NCI-H2107 treated with DMSO at 0.1 percent for 48 hours (cell line): Measurements from ENCODE around the gene NFATC3.
"Not testable (repeated sequence)": the region's sequence is repeated elsewhere in the genome, so short reads cannot be mapped to it uniquely, and the experiment has no call there.

Experiments
- DNase-seq: peaks from one replicate; lab custom pipeline; 2025; ENCODE audit not compliant: unreplicated experiment; lab: John Stamatoyannopoulos, UW

Gene NFATC3

DNA sequence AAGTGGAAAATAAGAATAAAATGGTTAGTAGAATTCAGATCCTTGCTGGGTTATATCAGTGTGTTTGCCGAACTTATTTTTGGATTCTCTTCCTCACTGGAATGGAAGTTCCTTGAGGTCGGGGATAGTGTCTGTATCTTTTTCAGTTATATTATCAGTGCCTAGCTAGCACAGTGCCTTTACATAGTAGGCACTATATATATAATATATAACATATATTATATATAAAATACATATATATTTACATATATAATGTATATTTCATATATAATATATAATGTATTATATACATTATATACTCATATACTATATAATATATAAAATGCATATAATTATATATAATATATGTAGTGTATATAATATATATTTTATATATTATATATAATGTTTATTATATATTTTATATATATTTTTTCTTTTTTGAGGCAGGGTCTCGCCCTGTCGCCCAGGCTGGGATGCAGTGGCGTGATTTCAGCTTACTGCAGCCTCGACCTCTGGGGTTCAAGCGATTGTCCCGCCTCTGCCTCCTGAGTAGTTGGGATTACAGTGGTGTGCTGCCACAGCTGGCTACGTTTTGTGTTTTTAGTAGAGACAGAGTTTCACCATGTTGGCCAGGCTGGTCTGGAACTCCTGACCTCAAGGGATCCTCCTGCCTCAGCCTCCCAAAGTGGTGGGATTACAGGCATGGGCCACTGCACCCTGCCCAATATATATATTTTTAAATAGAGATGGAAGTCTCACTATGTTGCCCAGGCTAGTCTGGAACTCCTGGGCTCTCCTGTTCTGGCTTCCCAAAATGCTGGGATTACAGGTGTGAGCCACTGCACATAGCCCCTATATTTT lies 3.2 kb downstream of the NFATC3 start:
- DNase-seq = no peak

DNA sequence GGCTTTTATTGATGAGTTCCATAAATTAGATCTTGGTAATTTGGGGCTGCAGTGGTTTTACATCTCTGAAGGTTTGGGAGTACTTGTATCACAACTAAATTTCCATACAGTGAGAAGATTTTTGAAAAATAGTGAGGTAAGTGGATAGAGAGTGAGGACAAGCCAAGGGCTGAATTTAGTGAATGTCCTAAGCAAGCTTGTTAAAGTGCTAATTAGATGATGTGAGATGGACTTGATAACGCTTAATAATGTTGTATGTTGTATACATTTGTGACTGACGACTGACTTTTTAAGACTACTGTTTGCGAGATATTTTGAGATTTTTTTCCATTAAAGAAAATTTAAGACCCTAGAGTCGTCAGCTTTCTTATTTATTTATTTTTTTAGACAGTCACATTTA lies 3.9 kb downstream of the NFATC3 start:
- DNase-seq = no peak

DNA sequence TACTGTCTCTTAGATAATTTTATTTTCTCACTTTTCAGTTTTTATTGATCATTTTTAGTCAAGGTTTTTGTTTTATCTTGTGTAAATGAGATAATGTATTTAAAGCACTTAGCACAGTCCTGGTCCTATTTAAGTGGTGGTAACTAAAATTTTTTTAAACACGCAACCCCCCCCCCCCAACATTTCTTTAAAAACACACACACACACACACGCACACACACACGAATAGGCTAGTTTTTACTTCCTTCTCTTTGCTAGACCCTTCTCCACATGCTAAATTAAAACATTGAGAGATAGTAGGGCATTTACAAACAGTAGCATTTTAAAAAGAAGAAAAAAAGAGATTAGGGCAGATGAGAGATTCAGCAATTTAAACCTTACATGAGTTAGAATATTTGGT lies 5.0 kb downstream of the NFATC3 start:
- DNase-seq = no peak

- DNase-seq = no peak
These were observed 5.4 kb downstream of the NFATC3 start for GRCh38 chr16:68090533-68090932.

DNA sequence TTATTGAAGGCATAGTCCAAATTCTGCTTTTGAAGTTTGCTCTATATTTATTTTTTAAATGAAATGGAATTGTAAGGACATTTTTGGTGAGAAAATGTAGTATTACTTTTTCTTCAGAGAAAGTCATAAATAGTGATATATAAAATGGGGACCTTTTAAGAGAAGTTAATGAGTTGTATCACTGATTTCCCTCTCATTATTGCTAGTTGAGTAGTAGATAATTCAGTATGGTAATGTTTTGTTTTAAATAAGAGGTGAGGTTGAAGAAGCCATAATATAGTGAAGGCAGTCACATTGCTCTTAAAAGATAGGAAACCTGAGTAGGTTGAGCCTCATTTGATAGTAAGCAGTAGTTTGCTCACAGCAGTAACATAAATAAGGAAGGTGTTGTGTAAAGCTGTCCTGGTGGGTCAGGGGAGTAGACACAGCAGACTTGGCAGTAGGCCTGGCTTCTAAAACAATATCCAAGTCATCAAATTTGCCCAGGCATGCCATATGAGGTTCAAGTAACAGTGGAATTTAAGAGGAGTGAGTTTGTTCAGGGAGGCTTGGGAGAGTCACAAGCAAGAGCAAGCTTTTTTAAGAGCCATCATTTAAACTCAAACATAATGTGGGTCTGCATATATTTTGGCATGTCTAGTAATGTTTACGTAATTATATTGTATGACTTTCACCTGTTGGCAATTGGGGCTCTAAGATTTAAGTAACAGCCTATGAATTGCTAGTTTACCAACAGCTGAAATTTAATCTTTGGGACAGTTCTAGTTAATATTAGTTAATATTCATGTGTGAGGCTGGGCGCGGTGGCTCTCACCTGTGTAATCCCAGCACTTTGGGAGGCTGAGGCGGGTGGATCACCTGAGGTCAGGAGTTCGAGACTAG lies 6.5 kb downstream of the NFATC3 start:
- peak; percentile 95 for DNase-seq

DNA sequence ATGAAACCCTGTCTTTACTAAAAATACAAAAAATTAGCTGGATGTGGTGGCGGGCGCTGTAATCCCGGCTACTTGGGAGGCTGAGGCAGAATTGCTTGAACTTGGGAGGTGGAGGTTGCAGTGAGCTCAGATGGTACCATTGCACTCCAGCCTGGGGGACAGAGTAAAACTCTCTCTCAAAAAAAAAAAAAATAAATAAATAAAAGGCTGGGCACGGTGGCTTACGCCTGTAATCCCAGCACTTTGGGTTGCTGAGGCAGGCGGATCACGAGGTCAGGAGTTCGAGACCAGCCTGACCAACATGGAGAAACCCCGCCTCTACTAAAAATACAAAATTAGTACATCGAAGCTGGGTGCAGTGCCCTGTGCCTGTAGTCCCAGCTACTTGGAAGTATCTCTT lies 7.1 kb downstream of the NFATC3 start:
- DNase-seq = not testable (repeated sequence)

DNA sequence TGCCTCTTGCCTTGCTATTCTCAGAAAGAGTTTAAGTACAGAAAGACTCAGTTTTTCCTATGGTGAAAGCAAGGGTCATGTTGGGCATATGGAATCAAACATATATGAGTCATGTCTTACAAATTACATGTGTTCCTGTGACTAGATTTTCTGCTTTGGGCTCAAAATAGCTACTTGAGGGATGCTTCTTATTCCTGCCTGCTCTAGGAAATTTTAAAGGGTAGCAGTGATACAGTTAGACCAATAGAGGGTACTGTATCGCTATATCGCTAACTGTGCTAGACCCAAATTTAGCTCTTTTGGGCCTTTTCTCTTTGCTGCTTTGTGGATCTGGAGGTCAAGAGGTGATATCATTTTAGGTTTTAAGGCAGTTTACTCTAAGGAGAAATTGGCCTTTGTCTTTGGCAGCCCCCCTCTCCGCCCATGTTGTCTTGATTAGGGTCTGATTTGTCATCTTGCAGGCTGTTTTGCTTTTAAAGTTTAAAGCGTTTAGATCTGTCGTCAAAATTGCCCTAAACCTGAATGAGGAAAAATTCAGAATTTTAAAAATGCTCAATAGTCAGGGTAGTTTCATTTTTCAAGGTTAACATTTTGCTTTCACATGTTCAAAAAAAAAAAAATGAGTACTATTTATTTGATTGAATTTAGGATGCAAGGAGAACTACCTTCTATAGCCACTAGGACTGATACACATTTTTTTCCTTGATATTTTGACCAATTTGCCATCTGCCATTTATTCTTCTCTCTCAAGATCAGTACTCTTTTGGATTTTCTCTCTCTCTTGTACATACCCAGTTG lies 8.8 kb downstream of the NFATC3 start:
- no peak for DNase-seq

DNA sequence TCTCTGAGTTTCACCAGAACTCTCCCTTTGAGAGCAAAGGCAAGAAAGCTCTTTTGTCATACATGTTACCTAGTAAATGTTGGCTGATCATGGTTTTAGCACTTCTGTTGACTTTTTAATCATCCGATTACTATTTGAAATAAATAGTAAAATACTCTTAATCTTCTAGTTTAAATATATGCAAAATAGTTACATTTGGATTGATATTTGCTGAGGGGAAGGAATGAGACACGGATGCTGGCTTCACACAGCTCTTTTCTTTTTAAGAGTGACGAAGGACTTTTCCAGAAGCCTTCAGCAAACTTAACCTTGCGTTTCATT lies 9.4 kb downstream of the NFATC3 start:
- no peak for DNase-seq

DNA sequence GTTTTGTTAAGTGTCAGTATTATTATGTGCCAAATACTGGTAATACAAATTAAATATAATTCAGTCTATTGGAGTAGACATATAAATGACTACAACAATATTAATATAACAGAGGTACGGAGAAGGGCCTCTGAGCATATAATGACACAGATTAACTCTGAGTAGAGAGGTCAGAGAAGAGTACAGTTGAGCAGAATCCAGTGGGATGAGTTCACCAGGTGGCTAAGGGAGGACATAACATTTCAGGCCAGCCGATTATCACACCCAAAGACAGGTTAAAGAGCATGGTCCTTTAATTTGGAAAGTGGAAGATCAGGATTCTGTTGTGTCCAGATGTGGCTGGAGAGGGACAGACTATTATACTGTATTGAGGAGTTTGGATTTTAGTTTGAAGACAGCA lies 11.3 kb downstream of the NFATC3 start:
- DNase-seq = no peak

DNA sequence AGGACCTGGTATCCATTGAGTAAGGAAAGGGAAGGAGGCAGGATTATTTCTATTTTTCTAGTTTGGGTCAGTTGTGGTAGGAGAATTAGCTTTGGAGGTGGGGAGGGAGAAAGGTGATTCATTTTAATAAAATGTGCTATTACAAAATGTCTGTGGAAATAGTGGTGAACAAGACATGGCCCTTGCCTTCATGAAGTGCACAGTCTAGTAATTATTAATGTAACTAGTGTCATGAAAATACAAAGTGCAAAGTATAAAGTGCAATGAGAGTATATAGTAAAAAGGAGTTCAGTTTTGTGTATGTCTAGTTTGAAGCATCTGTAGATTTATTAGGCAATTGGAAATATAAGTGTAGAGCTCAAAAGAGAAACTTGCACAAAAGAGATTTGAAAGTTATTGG lies 11.9 kb downstream of the NFATC3 start:
- no peak for DNase-seq

GRCh38 chr16:68097895-68098294 lies 12.7 kb downstream of the NFATC3 start:
- no peak for DNase-seq

- DNase-seq = no peak
These were observed 15.3 kb downstream of the NFATC3 start for GRCh38 chr16:68100488-68100887.

DNA sequence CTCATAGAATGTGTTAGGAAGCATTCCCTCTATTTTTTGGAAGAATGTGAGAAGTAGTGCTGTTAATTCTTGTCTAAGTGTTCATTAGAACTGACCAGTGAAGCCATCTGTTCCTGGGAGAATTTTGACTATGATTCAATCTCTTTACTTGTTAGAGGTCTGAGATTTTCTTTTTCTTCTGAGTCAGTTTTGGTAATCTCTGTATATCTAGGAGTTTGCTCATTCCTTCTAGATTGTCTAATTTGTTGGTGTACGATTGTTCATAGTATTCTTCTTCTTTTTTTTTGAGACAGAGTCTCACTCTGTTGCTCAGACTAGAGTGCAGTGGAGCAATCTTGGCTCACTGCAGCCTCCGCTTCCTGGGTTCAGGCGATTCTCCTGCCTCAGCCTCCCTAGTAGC lies 20.4 kb downstream of the NFATC3 start:
- no peak for DNase-seq

- DNase-seq = not testable (repeated sequence)
These were observed 22.2 kb downstream of the NFATC3 start for GRCh38 chr16:68107230-68107928.

- not testable (repeated sequence) for DNase-seq
These were observed 24.0 kb downstream of the NFATC3 start for GRCh38 chr16:68109156-68109555.

DNA sequence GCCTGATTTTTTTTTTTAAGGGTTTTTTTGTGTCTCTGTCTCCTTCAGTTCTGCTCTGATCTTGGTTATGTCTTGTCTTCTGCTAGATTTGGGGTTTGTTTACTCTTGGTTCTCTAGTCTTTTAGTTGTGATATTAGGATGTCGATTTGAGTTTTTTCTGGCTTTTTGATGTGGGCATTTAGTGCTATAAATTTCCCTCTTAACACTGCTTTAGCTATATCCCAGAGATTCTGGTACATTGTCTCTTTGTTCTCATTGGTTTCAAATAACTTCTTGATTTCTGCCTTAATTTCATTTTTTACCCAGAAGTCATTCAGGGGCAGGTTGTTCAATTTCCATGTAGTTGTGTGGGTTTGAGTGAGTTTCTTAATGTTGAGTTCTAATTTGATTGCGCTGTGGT lies 25.4 kb downstream of the NFATC3 start:
- not testable (repeated sequence) for DNase-seq

- DNase-seq = no peak
These were observed 26.2 kb downstream of the NFATC3 start for GRCh38 chr16:68111379-68111778.

- DNase-seq = no peak
These were observed 28.0 kb downstream of the NFATC3 start for GRCh38 chr16:68113059-68113761.

- DNase-seq = no peak
These were observed 28.6 kb downstream of the NFATC3 start for GRCh38 chr16:68113765-68114240.

- not testable (repeated sequence) for DNase-seq
These were observed 29.8 kb downstream of the NFATC3 start for GRCh38 chr16:68114939-68115338.
